ENCODE data around the gene DIPK1B.
A peak's percentile ranks its signal among the peaks of the same experiment; 100 is the strongest.
"Not testable (repeated sequence)": the region's sequence is repeated elsewhere in the genome, so short reads cannot be mapped to it uniquely, and the experiment has no call there.

DIPK1B gene

DNA sequence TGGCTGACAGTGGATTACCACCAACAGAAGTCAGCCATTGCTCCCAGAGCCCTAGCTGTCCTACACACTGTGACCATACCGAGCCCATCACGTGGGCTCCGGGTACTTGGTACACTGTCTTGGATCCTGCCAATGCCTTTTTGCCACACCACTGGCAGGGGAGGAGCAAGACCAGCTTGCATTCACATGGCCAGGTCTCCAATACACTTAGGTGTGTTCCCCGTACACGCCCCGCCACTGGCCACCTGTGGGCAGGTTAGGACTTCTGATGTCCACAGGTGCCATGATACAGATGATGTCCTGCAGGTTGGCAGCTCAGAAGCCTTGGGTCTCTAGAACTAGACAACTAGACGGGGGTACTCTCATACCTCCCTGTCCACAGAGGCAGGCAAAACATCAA is 5.4 kb upstream of the DIPK1B start:
- Histone ChIP-seq H3K4me3 (ENCODE audit: low read length) (no peak overlapping the region), H3K4me1 (ENCODE audit: insufficient read depth, low read length) (no peaks in the 10 kb centered on the region), H3K36me3 (ENCODE audit: insufficient read depth, low read length) (no peaks in the 10 kb centered on the region), H3K9ac (ENCODE audit: low read depth, low read length) (no peak overlapping the region), H3K9me3 (ENCODE audit: insufficient read depth, low read depth, low read length) (no peaks in the 10 kb centered on the region), H3K27ac (ENCODE audit: low read depth, low read length) (no peak overlapping the region), H3K27me3 (ENCODE audit: insufficient read depth, low read length) (peaks cover 11% of the 10 kb centered on the region)
- 95% methylated on average over 7 of the region's 7 CpGs for WGBS

DNA sequence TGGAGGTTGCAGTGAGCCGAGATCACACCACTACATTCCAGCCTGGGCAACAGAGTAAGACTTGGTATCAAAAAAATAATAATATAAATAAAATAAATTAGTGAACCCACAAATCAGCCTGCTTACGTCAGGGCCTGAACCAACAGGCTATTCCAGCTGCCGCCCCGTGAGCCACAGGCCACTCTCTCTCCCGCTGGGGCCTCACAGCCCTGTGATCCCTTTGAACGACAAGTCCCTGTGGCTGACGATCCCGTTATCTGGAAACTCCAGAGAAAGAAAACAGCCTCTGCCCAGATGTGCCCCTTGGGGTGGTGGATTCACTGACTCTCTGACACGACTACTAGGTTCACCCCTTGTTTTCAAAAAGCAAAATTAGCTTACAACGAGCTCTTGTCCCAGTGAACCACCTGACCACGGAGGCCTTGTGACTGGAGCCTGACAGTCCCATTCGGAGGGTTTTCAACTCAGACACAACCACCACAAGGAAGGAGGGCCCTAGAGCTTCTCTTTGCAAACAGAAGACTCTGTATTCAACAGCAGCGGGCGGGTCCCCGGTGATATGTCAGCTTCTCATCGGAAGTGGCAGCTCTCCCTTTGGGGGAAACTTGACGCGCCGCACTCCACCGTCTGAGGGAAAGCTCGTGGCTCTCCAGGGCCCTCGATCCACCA is 4.4 kb upstream of the DIPK1B start:
- H3K27me3 ChIP-seq (ENCODE audit: insufficient read depth, low read length), result peaks cover 12% of the 10 kb centered on the region
- H3K36me3 ChIP-seq (ENCODE audit: insufficient read depth, low read length), result no peaks in the 10 kb centered on the region
- no peak overlapping the region for H3K9ac ChIP-seq (ENCODE audit: low read depth, low read length)
- H3K4me3 ChIP-seq (ENCODE audit: low read length), result no peak overlapping the region
- no peak overlapping the region for H3K27ac ChIP-seq (ENCODE audit: low read depth, low read length)
- H3K4me1 ChIP-seq (ENCODE audit: insufficient read depth, low read length), result no peaks in the 10 kb centered on the region
- WGBS, result 88% methylated on average over 21 of the region's 22 CpGs
- H3K9me3 ChIP-seq (ENCODE audit: insufficient read depth, low read depth, low read length), result no peaks in the 10 kb centered on the region

GRCh38 chr9:136709454-136710109 is 2.8 kb upstream of the DIPK1B start:
- Histone ChIP-seq H3K4me1 (ENCODE audit: insufficient read depth, low read length) (peaks cover 6% of the 10 kb centered on the region; the same call in 1 of the 2 replicates), H3K36me3 (ENCODE audit: insufficient read depth, low read length) (no peaks in the 10 kb centered on the region), H3K27me3 (ENCODE audit: insufficient read depth, low read length) (peaks cover 12% of the 10 kb centered on the region), H3K4me3 (ENCODE audit: low read length) (no peak overlapping the region), H3K9ac (ENCODE audit: low read depth, low read length) (no peak overlapping the region), H3K9me3 (ENCODE audit: insufficient read depth, low read depth, low read length) (no peaks in the 10 kb centered on the region), H3K27ac (ENCODE audit: low read depth, low read length) (no peak overlapping the region)
- WGBS, result 90% methylated on average over 24 of the region's 24 CpGs

DNA sequence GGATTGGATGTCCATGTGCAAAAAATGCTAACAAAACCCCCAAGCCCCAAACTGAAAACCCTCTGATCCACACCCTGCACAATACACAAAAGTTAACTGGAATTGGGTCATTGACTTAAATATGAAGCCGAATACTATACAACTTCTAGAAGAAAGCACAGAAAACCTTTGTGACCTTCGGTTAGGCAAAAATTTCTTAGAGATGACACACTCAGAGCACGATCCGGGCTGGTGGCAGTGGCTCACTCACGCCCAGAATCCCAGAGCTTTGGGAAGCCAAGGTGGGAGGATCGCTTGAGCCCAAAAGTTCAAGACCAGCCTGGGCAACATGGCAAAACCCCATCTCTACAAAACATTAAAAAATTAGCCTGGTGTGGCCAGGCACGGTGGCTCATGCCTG is 1.8 kb upstream of the DIPK1B start:
- WGBS, result 93% methylated on average over 7 of the region's 7 CpGs
- H3K4me1 ChIP-seq (ENCODE audit: insufficient read depth, low read length), result peaks cover 6% of the 10 kb centered on the region; the same call in 1 of the 2 replicates
- no peak overlapping the region for H3K9ac ChIP-seq (ENCODE audit: low read depth, low read length)
- no peak overlapping the region for H3K4me3 ChIP-seq (ENCODE audit: low read length)
- H3K27me3 ChIP-seq (ENCODE audit: insufficient read depth, low read length), result peaks cover 12% of the 10 kb centered on the region
- H3K27ac ChIP-seq (ENCODE audit: low read depth, low read length), result no peak overlapping the region
- no peaks in the 10 kb centered on the region for H3K36me3 ChIP-seq (ENCODE audit: insufficient read depth, low read length)
- H3K9me3 ChIP-seq (ENCODE audit: insufficient read depth, low read depth, low read length), result no peaks in the 10 kb centered on the region

DNA sequence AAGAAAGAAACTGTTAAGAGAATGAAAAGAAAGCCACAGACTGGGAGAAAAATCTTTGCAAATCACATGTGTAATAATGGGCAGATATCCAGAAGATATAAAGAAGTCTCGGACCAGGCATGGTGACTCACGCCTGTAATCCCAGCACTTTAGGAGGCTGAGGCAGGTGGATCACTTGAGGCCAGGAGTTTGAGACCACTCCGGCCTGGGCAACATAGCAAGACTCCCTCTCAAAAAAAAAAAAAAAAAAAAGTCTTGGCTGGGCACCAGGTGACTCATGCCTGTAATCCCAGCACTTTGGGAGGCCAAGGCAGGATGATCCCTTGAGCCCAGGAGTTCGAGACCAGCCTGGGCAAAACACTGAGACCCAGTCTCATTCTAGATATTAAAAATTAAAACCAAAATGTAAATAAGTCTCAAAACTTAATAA is 1.1 kb upstream of the DIPK1B start:
- not testable (repeated sequence) for H3K36me3 ChIP-seq (ENCODE audit: insufficient read depth, low read length); H3K9ac ChIP-seq (ENCODE audit: low read depth, low read length); H3K9me3 ChIP-seq (ENCODE audit: insufficient read depth, low read depth, low read length); H3K4me1 ChIP-seq (ENCODE audit: insufficient read depth, low read length); H3K27ac ChIP-seq (ENCODE audit: low read depth, low read length)
- peak overlapping the region; percentile 81 for H3K4me3 ChIP-seq (ENCODE audit: low read length)
- peaks cover 12% of the 10 kb centered on the region for H3K27me3 ChIP-seq (ENCODE audit: insufficient read depth, low read length)
- 90% methylated on average over 4 of the region's 4 CpGs for WGBS

- no peak overlapping the region for H3K27ac ChIP-seq (ENCODE audit: low read depth, low read length)
- peaks cover 6% of the 10 kb centered on the region; the same call in 1 of the 2 replicates for H3K4me1 ChIP-seq (ENCODE audit: insufficient read depth, low read length)
- no peaks in the 10 kb centered on the region for H3K36me3 ChIP-seq (ENCODE audit: insufficient read depth, low read length)
- H3K27me3 ChIP-seq (ENCODE audit: insufficient read depth, low read length), result peaks cover 12% of the 10 kb centered on the region
- 9% methylated on average over 55 of the region's 56 CpGs for WGBS
- no peaks in the 10 kb centered on the region for H3K9me3 ChIP-seq (ENCODE audit: insufficient read depth, low read depth, low read length)
- H3K9ac ChIP-seq (ENCODE audit: low read depth, low read length), result peak overlapping the region; percentile 81
- H3K4me3 ChIP-seq (ENCODE audit: low read length), result peak overlapping the region; percentile 76
These were observed 545 bp downstream of the DIPK1B start for GRCh38 chr9:136712690-136713544.

GRCh38 chr9:136713550-136713949 is 1.2 kb downstream of the DIPK1B start:
- Histone ChIP-seq H3K27me3 (ENCODE audit: insufficient read depth, low read length) (peaks cover 12% of the 10 kb centered on the region), H3K27ac (ENCODE audit: low read depth, low read length) (no peak overlapping the region), H3K4me3 (ENCODE audit: low read length) (peak overlapping the region; percentile 76), H3K36me3 (ENCODE audit: insufficient read depth, low read length) (no peaks in the 10 kb centered on the region), H3K4me1 (ENCODE audit: insufficient read depth, low read length) (peaks cover 6% of the 10 kb centered on the region; the same call in 1 of the 2 replicates), H3K9me3 (ENCODE audit: insufficient read depth, low read depth, low read length) (no peaks in the 10 kb centered on the region), H3K9ac (ENCODE audit: low read depth, low read length) (peak overlapping the region; percentile 81)
- WGBS, result 77% methylated on average over 8 of the region's 8 CpGs

DNA sequence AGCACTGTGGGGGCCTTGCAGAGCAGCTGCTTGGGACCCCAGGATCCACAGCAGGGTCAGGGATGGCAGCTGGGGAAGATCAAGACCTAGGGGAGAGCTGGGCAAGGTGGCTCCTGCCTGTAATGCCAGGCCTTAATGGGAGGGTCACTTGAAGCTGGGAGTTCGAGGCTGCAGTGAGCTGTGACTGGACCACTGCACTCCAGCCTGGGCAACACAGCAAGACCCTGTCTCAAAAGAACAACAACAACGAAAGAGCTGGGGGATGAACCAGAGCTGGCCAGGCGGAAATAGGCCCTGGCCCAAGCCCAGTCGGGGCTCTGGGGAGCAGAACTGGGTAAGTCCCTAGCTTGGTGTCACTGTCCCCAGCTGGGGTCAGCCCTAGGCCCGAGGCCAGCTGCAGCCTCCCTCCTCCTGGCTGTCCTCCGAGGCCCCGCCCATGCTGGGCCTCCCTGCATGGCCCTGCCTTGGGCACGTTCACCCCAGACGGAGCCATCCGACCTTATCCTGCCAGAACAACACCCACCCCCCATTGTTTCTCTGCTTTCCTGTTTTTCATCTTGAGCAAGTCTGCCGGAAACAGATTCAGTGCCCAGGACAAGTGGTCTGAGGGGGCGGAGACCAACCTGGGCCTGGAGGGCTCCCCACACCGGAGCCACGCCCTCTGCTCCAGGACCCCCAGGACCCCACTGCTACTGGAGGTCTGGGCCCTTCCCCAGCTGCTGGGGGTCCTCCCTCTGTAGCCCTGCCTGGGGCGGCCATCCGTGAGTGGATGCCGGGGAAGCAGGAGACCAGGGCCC is 1.9 kb downstream of the DIPK1B start:
- H3K4me1 ChIP-seq (ENCODE audit: insufficient read depth, low read length), result peaks cover 6% of the 10 kb centered on the region; the same call in 1 of the 2 replicates
- WGBS, result 92% methylated on average over 17 of the region's 17 CpGs
- no peak overlapping the region for H3K27ac ChIP-seq (ENCODE audit: low read depth, low read length)
- no peaks in the 10 kb centered on the region for H3K36me3 ChIP-seq (ENCODE audit: insufficient read depth, low read length)
- no peaks in the 10 kb centered on the region for H3K9me3 ChIP-seq (ENCODE audit: insufficient read depth, low read depth, low read length)
- peaks cover 12% of the 10 kb centered on the region for H3K27me3 ChIP-seq (ENCODE audit: insufficient read depth, low read length)
- H3K9ac ChIP-seq (ENCODE audit: low read depth, low read length), result no peak overlapping the region
- H3K4me3 ChIP-seq (ENCODE audit: low read length), result no peak overlapping the region

DNA sequence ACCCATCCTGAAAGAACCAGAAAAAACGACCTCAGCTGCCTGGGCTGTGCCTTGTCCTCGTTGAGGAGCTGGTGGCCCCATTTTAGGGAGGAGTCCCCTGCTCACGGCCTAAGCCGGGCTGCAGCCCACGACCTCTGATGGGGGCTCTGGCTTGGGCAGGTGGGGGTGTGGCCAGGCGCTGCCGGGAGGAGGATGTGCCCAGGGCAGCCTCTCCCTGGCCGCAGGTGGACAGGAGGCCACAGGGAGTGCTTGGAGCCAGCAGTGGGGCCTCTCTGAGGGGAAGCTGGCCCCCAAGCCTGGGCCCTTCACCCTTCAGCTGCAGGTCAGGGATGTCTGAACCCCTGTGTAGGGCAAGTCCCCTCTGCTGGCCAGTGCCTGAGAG is 2.5 kb downstream of the DIPK1B start:
- no peak overlapping the region for H3K4me3 ChIP-seq (ENCODE audit: low read length)
- H3K9me3 ChIP-seq (ENCODE audit: insufficient read depth, low read depth, low read length), result no peaks in the 10 kb centered on the region
- H3K36me3 ChIP-seq (ENCODE audit: insufficient read depth, low read length), result no peaks in the 10 kb centered on the region
- peaks cover 12% of the 10 kb centered on the region for H3K27me3 ChIP-seq (ENCODE audit: insufficient read depth, low read length)
- peaks cover 6% of the 10 kb centered on the region; the same call in 1 of the 2 replicates for H3K4me1 ChIP-seq (ENCODE audit: insufficient read depth, low read length)
- H3K27ac ChIP-seq (ENCODE audit: low read depth, low read length), result no peak overlapping the region
- WGBS, result 94% methylated on average over 8 of the region's 8 CpGs
- H3K9ac ChIP-seq (ENCODE audit: low read depth, low read length), result no peak overlapping the region

- peaks cover 5% of the 10 kb centered on the region for H3K36me3 ChIP-seq (ENCODE audit: insufficient read depth, low read length)
- H3K27me3 ChIP-seq (ENCODE audit: insufficient read depth, low read length), result no peaks in the 10 kb centered on the region
- H3K9ac ChIP-seq (ENCODE audit: low read depth, low read length), result no peak overlapping the region
- WGBS, result 92% methylated on average over 16 of the region's 16 CpGs
- peaks cover 6% of the 10 kb centered on the region; the same call in 1 of the 2 replicates for H3K4me1 ChIP-seq (ENCODE audit: insufficient read depth, low read length)
- no peak overlapping the region for H3K4me3 ChIP-seq (ENCODE audit: low read length)
- H3K27ac ChIP-seq (ENCODE audit: low read depth, low read length), result no peak overlapping the region
- H3K9me3 ChIP-seq (ENCODE audit: insufficient read depth, low read depth, low read length), result no peaks in the 10 kb centered on the region
These were observed 5.0 kb downstream of the DIPK1B start for GRCh38 chr9:136717399-136717798.

Measured in HUES64 (cell line).